IMR-90 (cell line): ENCODE data around the gene LY6G6F. TPM values are rescaled to one million over a fixed set of nuclear protein-coding genes. Genes with fewer than 3 reads are reported as not detected.

ENCODE experiments used
- ATAC-seq: fragments of 200-7000 bp; cut with Tn5 transposase; 2 replicates; pipeline ENCODE4 v1.9.1; 2020; ENCODE audit warnings: low read depth, mild to moderate bottlenecking, moderate library complexity
- BruUV-seq: library from RNA; stranded (reverse); fragments of 400-500 nt; replicated peaks from 2 replicates; lab custom pipeline; 2021; lab: Mats Ljungman, UMichigan
- CTCF ChIA-PET: fragments of 300-600 bp; formaldehyde crosslinking; extraction: SDS; loops from one replicate; lab custom pipeline; 2021; ENCODE audit warnings: antibody characterized with exemption; lab: Yijun Ruan, JAX
- POLR2A ChIA-PET: fragments of 300-600 bp; sonication (Branson Sonifier 250); formaldehyde crosslinking; loops from one replicate; lab custom pipeline; 2022; ENCODE audit warnings: antibody characterized with exemption; ENCODE audit not compliant: unreplicated experiment; lab: Charles Lee
- DNase-seq: peaks from one replicate; pipeline ENCODE4 v3.0.0; 2013
- H2AFZ ChIP-seq: replicated peaks from 2 replicates; pipeline ENCODE3; 2013; ENCODE audit warnings: low read length, mild to moderate bottlenecking; ENCODE audit not compliant: poor library complexity
- H2AK5ac ChIP-seq: 2 replicates; pipeline ENCODE4 v1.6.1; 2013; ENCODE audit warnings: low read depth, low read length, inconsistent platforms
- H2AK9ac ChIP-seq: replicated peaks from 2 replicates; pipeline ENCODE3; 2013; ENCODE audit warnings: mild to moderate bottlenecking, low read depth, low read length, moderate library complexity; ENCODE audit not compliant: poor library complexity
- H2BK120ac ChIP-seq: 2 replicates; pipeline ENCODE4 v1.6.1; 2013; ENCODE audit warnings: low read depth, low read length, inconsistent platforms
- H2BK15ac ChIP-seq: 3 replicates; pipeline ENCODE4 v1.6.1; 2013; ENCODE audit warnings: low read depth, low read length, inconsistent platforms
- H2BK20ac ChIP-seq: 2 replicates; pipeline ENCODE4 v1.6.1; 2013; ENCODE audit warnings: low read depth, mild to moderate bottlenecking, inconsistent platforms, low read length, moderate library complexity
- H2BK5ac ChIP-seq: 2 replicates; pipeline ENCODE4 v1.6.1; 2013; ENCODE audit warnings: mild to moderate bottlenecking, low read depth, low read length, inconsistent platforms; ENCODE audit not compliant: poor library complexity, severe bottlenecking
- H3K14ac ChIP-seq: replicated peaks from 2 replicates; pipeline ENCODE4 v1.6.1; 2013; ENCODE audit warnings: low read depth, low read length, inconsistent platforms
- H3K18ac ChIP-seq: 2 replicates; pipeline ENCODE4 v1.6.1; 2013; ENCODE audit warnings: low read depth, low read length, control low read depth
- H3K23ac ChIP-seq: 2 replicates; pipeline ENCODE4 v1.6.1; 2013; ENCODE audit warnings: low read depth, low read length, inconsistent platforms
- H3K27ac ChIP-seq: 2 replicates; pipeline ENCODE4 v1.5.1; 2013; ENCODE audit warnings: mild to moderate bottlenecking, control low read depth, low read length; ENCODE audit not compliant: insufficient read depth
- H3K27me3 ChIP-seq: 2 replicates; pipeline ENCODE4 v1.6.1; 2013; ENCODE audit warnings: low read length; ENCODE audit not compliant: control insufficient read depth, insufficient read depth
- H3K36me3 ChIP-seq: 2 replicates; pipeline ENCODE4 v1.6.1; 2013; ENCODE audit warnings: low read length, mixed read lengths; ENCODE audit not compliant: control insufficient read depth, insufficient read depth
- H3K4ac ChIP-seq: 2 replicates; pipeline ENCODE4 v1.6.1; 2013; ENCODE audit warnings: low read depth, low read length, inconsistent platforms
- H3K4me1 ChIP-seq: 2 replicates; pipeline ENCODE4 v1.6.1; 2013; ENCODE audit warnings: low read length, mixed read lengths; ENCODE audit not compliant: control insufficient read depth, insufficient read depth
- H3K4me2 ChIP-seq: 2 replicates; pipeline ENCODE4 v1.6.1; 2013; ENCODE audit warnings: low read depth, mild to moderate bottlenecking, control low read depth, low read length, moderate library complexity
- H3K4me3 ChIP-seq: 2 replicates; pipeline ENCODE4 v1.5.1; 2013; ENCODE audit warnings: low read depth, mild to moderate bottlenecking, control low read depth, low read length, moderate library complexity; ENCODE audit not compliant: insufficient read depth
- H3K56ac ChIP-seq: 2 replicates; pipeline ENCODE4 v1.6.1; 2013; ENCODE audit warnings: low read length, inconsistent platforms; ENCODE audit not compliant: insufficient read depth; ENCODE audit errors: extremely low read depth
- H3K79me1 ChIP-seq, 2 experiments: 2 replicates each; pipeline ENCODE4 v1.6.1; 2013; ENCODE audit warnings: low read length in 2 of 2, inconsistent platforms in 1 of 2, low read depth in 1 of 2
- H3K9ac ChIP-seq: 2 replicates; pipeline ENCODE4 v1.6.1; 2013; ENCODE audit warnings: low read depth, low read length, control low read depth
- H3K9me1 ChIP-seq: 2 replicates; pipeline ENCODE4 v1.6.1; 2013; ENCODE audit warnings: low read length, inconsistent platforms; ENCODE audit not compliant: insufficient read depth
- H3K9me3 ChIP-seq: 2 replicates; pipeline ENCODE4 v1.6.1; 2013; ENCODE audit warnings: low read length; ENCODE audit not compliant: control insufficient read depth, insufficient read depth
- H4K20me1 ChIP-seq: 2 replicates; pipeline ENCODE4 v1.6.1; 2013; ENCODE audit warnings: low read length, inconsistent platforms; ENCODE audit not compliant: insufficient read depth
- H4K5ac ChIP-seq: 2 replicates; pipeline ENCODE4 v1.6.1; 2013; ENCODE audit warnings: mild to moderate bottlenecking, low read depth, low read length, control low read depth
- H4K8ac ChIP-seq, 2 experiments: 2 replicates each; pipeline ENCODE4 v1.6.1; 2013; ENCODE audit warnings: low read depth in 2 of 2, low read length in 2 of 2, control low read depth in 1 of 2, inconsistent platforms in 1 of 2
- H4K91ac ChIP-seq: 2 replicates; pipeline ENCODE4 v1.6.1; 2013; ENCODE audit warnings: low read depth, low read length, inconsistent platforms; ENCODE audit not compliant: insufficient read depth
- BHLHE40 ChIP-seq: fragments of 150-350 bp; IDR thresholded peaks from 2 replicates; pipeline ENCODE4 v1.6.1; 2016; ENCODE audit warnings: mild to moderate bottlenecking, low read depth, low read length
- CEBPB ChIP-seq: IDR thresholded peaks from 2 replicates; pipeline ENCODE4 v1.6.1; 2012; ENCODE audit warnings: low read depth, low read length, improper control_type of control experiment
- CHD1 ChIP-seq: IDR thresholded peaks from 2 replicates; pipeline ENCODE4 v1.6.1; 2012; ENCODE audit warnings: low read depth, low read length, improper control_type of control experiment
- MAZ ChIP-seq: IDR thresholded peaks from 2 replicates; pipeline ENCODE4 v1.6.1; 2012; ENCODE audit warnings: low read depth, mild to moderate bottlenecking, low read length, improper control_type of control experiment, moderate library complexity, borderline replicate concordance
- MXI1 ChIP-seq: IDR thresholded peaks from 2 replicates; pipeline ENCODE4 v1.6.1; 2012; ENCODE audit warnings: low read depth, mild to moderate bottlenecking, low read length, moderate library complexity, borderline replicate concordance
- NFE2L2 ChIP-seq: fragments of 150-350 bp; IDR thresholded peaks from 2 replicates; pipeline ENCODE4 v1.6.1; 2016; ENCODE audit warnings: low read depth, mild to moderate bottlenecking, low read length
- POLR2A ChIP-seq: IDR thresholded peaks from 2 replicates; pipeline ENCODE4 v1.6.1; 2012; ENCODE audit warnings: mild to moderate bottlenecking, low read depth, low read length
- RAD21 ChIP-seq: IDR thresholded peaks from 2 replicates; pipeline ENCODE4 v1.6.1; 2012; ENCODE audit warnings: low read length, improper control_type of control experiment
- RFX5 ChIP-seq: IDR thresholded peaks from 2 replicates; pipeline ENCODE4 v1.8.0; 2012; ENCODE audit warnings: low read depth, mild to moderate bottlenecking, low read length, moderate library complexity
- SMC3 ChIP-seq: fragments of 150-350 bp; IDR thresholded peaks from 2 replicates; pipeline ENCODE4 v1.6.1; 2016; ENCODE audit warnings: low read depth, mild to moderate bottlenecking, antibody characterized with exemption, low read length, moderate library complexity
- WGBS, 2 experiments: methylation state at CpG; one replicate each; pipeline versions ENCODE4 v1.1.5 to v1.1.7; 2013; ENCODE audit warnings: missing lambda C conversion rate in 2 of 2; ENCODE audit not compliant: insufficient read length in 1 of 2; ENCODE audit errors: extremely low coverage in 2 of 2; 5-methylcytosine and 5-hydroxymethylcytosine counted together
- dilution Hi-C: fragments of 300-500 bp; cut with HindIII; formaldehyde crosslinking; loops from one replicate; pipeline ENCODE4 v1.14.3; 2018; ENCODE audit warnings: low sequenced_read_pairs; ENCODE audit not compliant: unreplicated experiment
- in situ Hi-C: fragments of 300-500 bp; cut with MboI; formaldehyde crosslinking; loops from 3 replicates; pipeline ENCODE4 v1.14.3; 2019; ENCODE audit warnings: low sequenced_read_pairs, inconsistent platforms, mixed read lengths
- intact Hi-C: fragments of 100-400 bp; cut with micrococcal nuclease; formaldehyde crosslinking; loops from 2 replicates; pipeline ENCODE4 v1.10.0; 2022
- polyA plus RNA-seq, 3 experiments: library from polyadenylated mRNA; depleted of rRNA; stranded (reverse); fragments of >200 nt; gene quantifications; 2 replicates each; pipeline ENCODE4 v1.2.3, GENCODE V29; 2012; ENCODE audit warnings: low replicate concordance in 1 of 3
- total RNA-seq: library from RNA; depleted of rRNA; stranded (reverse); fragments of >200 nt; gene quantifications from 2 replicates; pipeline ENCODE4 v1.2.3, GENCODE V29; 2012
- TF ChIP-seq, protein P1 (sequence below): conservative IDR thresholded peaks from 2 replicates; pipeline ENCODE4 v1.5.1; 2012; ENCODE audit warnings: mild to moderate bottlenecking, low read depth, low read length, improper control_type of control experiment
- TF ChIP-seq, protein P2 (sequence below): fragments of 150-350 bp; IDR thresholded peaks from 2 replicates; pipeline ENCODE4 v1.6.1; 2017; ENCODE audit warnings: mild to moderate bottlenecking, antibody characterized with exemption, low read length, low read depth

The LY6G6F gene
- total and polyA plus RNA-seq, 2 of the 4 experiments (the other 2 are of a cell fraction) = not detected

- Histone ChIP-seq H2AK9ac (no peak overlapping the region), H3K9me1 (0 out of 2 replicates have a peak, but pooled peaks cover 5% of the 10 kb centered on the region), H2AFZ (no peak overlapping the region), H2AK5ac (no peak overlapping the region), H3K4me1 (peaks cover 5% of the 10 kb centered on the region; the same call in 1 of the 2 replicates), H3K27me3 (no peaks in the 10 kb centered on the region), H3K56ac (no peak overlapping the region), H4K8ac (no peak overlapping the region), H4K91ac (no peak overlapping the region), H4K20me1 (no peaks in the 10 kb centered on the region), H4K5ac (no peak overlapping the region), H3K79me1 (no peaks in the 10 kb centered on the region), H3K14ac (no peak overlapping the region), H2BK120ac (no peak overlapping the region), H2BK15ac (no peak overlapping the region), H3K4me2 (no peak overlapping the region), H2BK20ac (no peak overlapping the region), H3K4me3 (no peak overlapping the region), H3K9ac (no peak overlapping the region), H3K27ac (no peak overlapping the region), H3K36me3 (peaks cover 51% of the 10 kb centered on the region), H3K18ac (no peak overlapping the region), H3K23ac (no peak overlapping the region), H3K4ac (no peak overlapping the region), H3K9me3 (no peaks in the 10 kb centered on the region), H2BK5ac (no peak overlapping the region)
- BruUV-seq = no TSS peak
- dilution Hi-C loops (no loop called here), intact Hi-C loops (no loop called here), in situ Hi-C loops (loop anchor here (10.0 kb wide), 2 partner anchors 148 to 258 kb away; partner anchors contain the start of gene CFB)
- ATAC-seq (no peak), DNase-seq (no peak)
- 88% methylated on average over 3 of the region's 5 CpGs; no CpG with 5 or more reads in 1 of the 2 experiments for WGBS, 2 experiments
- no peak for TF ChIP-seq MAZ
- no peak for TF ChIP-seq NFE2L2
- TF ChIP-seq RAD21 = no peak
- TF ChIP-seq CHD1 = no peak
- no peak for TF ChIP-seq BHLHE40
- TF ChIP-seq, protein P1, sequence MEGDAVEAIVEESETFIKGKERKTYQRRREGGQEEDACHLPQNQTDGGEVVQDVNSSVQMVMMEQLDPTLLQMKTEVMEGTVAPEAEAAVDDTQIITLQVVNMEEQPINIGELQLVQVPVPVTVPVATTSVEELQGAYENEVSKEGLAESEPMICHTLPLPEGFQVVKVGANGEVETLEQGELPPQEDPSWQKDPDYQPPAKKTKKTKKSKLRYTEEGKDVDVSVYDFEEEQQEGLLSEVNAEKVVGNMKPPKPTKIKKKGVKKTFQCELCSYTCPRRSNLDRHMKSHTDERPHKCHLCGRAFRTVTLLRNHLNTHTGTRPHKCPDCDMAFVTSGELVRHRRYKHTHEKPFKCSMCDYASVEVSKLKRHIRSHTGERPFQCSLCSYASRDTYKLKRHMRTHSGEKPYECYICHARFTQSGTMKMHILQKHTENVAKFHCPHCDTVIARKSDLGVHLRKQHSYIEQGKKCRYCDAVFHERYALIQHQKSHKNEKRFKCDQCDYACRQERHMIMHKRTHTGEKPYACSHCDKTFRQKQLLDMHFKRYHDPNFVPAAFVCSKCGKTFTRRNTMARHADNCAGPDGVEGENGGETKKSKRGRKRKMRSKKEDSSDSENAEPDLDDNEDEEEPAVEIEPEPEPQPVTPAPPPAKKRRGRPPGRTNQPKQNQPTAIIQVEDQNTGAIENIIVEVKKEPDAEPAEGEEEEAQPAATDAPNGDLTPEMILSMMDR = no peak
- no peak for TF ChIP-seq RFX5
- TF ChIP-seq MXI1 = no peak
- TF ChIP-seq, protein P2, sequence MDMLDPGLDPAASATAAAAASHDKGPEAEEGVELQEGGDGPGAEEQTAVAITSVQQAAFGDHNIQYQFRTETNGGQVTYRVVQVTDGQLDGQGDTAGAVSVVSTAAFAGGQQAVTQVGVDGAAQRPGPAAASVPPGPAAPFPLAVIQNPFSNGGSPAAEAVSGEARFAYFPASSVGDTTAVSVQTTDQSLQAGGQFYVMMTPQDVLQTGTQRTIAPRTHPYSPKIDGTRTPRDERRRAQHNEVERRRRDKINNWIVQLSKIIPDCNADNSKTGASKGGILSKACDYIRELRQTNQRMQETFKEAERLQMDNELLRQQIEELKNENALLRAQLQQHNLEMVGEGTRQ = no peak
- no peak for TF ChIP-seq CEBPB
- no peak for TF ChIP-seq POLR2A
- TF ChIP-seq SMC3 = no peak
- CTCF ChIA-PET = no interaction called here
- POLR2A ChIA-PET = no interaction called here
Observed at GRCh38 chr6:31686483-31686882, 20.2 kb upstream of the LY6G6F start.
